ENCODE measurements around the gene RNF5. TPM values are rescaled to one million over a fixed set of nuclear protein-coding genes. Genes with fewer than 3 reads are reported as not detected.

The RNF5 gene
- total RNA-seq, 4 donors from 2014 or later, result 46.5 to 68.0 (median 52.8) TPM

DNA sequence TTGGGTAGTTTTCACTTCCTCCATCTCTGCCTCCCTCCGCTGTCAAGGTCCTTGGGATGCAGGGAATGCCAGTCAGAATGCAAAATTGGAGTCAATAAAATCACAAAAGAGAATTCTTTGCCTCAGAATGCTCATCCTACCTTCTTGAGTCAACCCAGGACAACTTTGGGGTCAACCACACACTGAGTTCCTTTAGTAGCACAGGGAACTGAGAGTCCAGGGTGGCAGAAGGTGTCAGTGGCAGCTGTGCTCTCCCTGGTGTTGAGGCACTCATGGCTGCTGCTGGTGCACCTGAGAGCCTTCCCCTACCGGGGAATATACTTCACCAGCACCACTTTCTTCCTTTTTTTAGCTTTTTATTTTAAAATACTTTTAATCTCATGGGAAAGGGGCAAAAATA lies 46.5 kb downstream of the RNF5 start:
- TF ChIP-seq, protein P1, sequence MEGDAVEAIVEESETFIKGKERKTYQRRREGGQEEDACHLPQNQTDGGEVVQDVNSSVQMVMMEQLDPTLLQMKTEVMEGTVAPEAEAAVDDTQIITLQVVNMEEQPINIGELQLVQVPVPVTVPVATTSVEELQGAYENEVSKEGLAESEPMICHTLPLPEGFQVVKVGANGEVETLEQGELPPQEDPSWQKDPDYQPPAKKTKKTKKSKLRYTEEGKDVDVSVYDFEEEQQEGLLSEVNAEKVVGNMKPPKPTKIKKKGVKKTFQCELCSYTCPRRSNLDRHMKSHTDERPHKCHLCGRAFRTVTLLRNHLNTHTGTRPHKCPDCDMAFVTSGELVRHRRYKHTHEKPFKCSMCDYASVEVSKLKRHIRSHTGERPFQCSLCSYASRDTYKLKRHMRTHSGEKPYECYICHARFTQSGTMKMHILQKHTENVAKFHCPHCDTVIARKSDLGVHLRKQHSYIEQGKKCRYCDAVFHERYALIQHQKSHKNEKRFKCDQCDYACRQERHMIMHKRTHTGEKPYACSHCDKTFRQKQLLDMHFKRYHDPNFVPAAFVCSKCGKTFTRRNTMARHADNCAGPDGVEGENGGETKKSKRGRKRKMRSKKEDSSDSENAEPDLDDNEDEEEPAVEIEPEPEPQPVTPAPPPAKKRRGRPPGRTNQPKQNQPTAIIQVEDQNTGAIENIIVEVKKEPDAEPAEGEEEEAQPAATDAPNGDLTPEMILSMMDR (IDR thresholded peaks at IDR 0.05; ENCODE audit: low read depth), result no peak

DNA sequence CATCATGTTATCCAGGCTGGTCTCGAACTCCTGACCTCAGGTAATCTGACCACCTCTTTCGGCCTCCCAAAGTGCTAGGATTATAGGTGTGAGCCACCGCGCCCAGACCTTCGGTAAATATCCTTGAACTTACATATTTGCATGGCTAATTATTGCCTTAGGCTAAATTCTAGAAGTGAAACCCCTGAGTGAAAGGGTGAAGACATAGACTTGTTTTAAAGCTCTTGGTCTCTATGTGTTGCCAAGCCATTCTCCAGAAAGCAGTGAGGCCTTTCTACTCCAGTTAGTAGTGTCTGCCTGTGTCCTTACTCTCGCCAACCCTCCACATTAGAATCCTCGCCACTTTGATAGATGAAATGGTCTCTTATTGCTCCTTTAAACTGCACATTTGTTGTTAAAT lies 48.2 kb downstream of the RNF5 start:
- TF ChIP-seq, protein P1 (IDR thresholded peaks at IDR 0.05; ENCODE audit: low read depth), result no peak

Small RNA genes within 50 kb of the gene (small RNA-seq; reads per million reads assigned to genes)
- gene AL662884.1 (not detected), gene MIR6833 (not detected)

Other genes with a start within 250 kb of the RNF5 start
- gene CFB, start 232.3 kb upstream of the RNF5 start, total RNA-seq, result 10 to 100 TPM; 25.1 to 35.4 (median 33.8) TPM
- 10 to 100 TPM; 58.8 to 96.6 (median 68.5) TPM for gene NELFE, start 219.4 kb upstream of the RNF5 start, total RNA-seq
- gene SKIC2, start 219.2 kb upstream of the RNF5 start, total RNA-seq, result 10 to 100 TPM; 16.1 to 44.6 (median 32.2) TPM
- gene DXO, start 206.3 kb upstream of the RNF5 start, total RNA-seq, result 10 to 100 TPM; 11.1 to 17.5 (median 12.4) TPM
- 10 to 100 TPM in 3 of 4 donors, 1 to 10 TPM in 1; 5.1 to 17.2 (median 13.5) TPM for gene C4A, start 196.3 kb upstream of the RNF5 start, total RNA-seq
- gene C4B, start 163.6 kb upstream of the RNF5 start, total RNA-seq, result 10 to 100 TPM in 1 of 4 donors, 1 to 10 TPM in 3; 5.1 to 17.3 (median 8.9) TPM
- under 1 TPM in 1 of 4 donors, not detected in 3; 0.57 TPM for gene CYP21A2, start 140.0 kb upstream of the RNF5 start, total RNA-seq
- 100 to 1,000 TPM in 3 of 4 donors, 10 to 100 TPM in 1; 93.9 to 261 (median 142) TPM for gene TNXB, start 69.1 kb upstream of the RNF5 start, total RNA-seq
- gene ATF6B, start 50.2 kb upstream of the RNF5 start, total RNA-seq, result 10 to 100 TPM; 27.6 to 64.0 (median 30.9) TPM
- 1 to 10 TPM in 3 of 4 donors, under 1 TPM in 1; 0.98 to 3.2 (median 2.1) TPM for gene FKBPL, start 48.1 kb upstream of the RNF5 start, total RNA-seq
- 1 to 10 TPM in 1 of 4 donors, under 1 TPM in 2, not detected in 1; 0.34 to 1.3 (median 0.57) TPM for gene PRRT1, start 26.5 kb upstream of the RNF5 start, total RNA-seq
- 10 to 100 TPM; 16.5 to 44.8 (median 22.1) TPM for gene PPT2, start 24.3 kb upstream of the RNF5 start, total RNA-seq
- gene EGFL8, start 13.8 kb upstream of the RNF5 start, total RNA-seq, result 10 to 100 TPM in 1 of 4 donors, 1 to 10 TPM in 3; 2.3 to 13.0 (median 5.6) TPM
- gene AGPAT1, start 2.3 kb upstream of the RNF5 start, total RNA-seq, result 10 to 100 TPM; 17.8 to 28.2 (median 25.6) TPM
- gene AGER, start 5.8 kb downstream of the RNF5 start, total RNA-seq, result 1 to 10 TPM; 2.4 to 5.5 (median 2.8) TPM
- 10 to 100 TPM; 26.9 to 40.9 (median 33.7) TPM for gene PBX2, start 11.8 kb downstream of the RNF5 start, total RNA-seq
- 10 to 100 TPM in 3 of 4 donors, 1 to 10 TPM in 1; 10.0 to 46.2 (median 12.0) TPM for gene GPSM3, start 14.2 kb downstream of the RNF5 start, total RNA-seq
- gene NOTCH4, start 45.7 kb downstream of the RNF5 start, total RNA-seq, result 100 to 1,000 TPM in 1 of 4 donors, 10 to 100 TPM in 3; 16.7 to 212 (median 47.0) TPM
- gene TSBP1, start 193.5 kb downstream of the RNF5 start, total RNA-seq, result not detected
- not detected for gene BTNL2, start 228.8 kb downstream of the RNF5 start, total RNA-seq